Panc1 (cell line): ENCODE measurements around the gene ALS2CL. TPM values are rescaled to one million over a fixed set of nuclear protein-coding genes. Genes with fewer than 3 reads are reported as not detected.

Experiments used
- ATAC-seq: fragments of 200-7000 bp; cut with Tn5 transposase; 2 replicates; pipeline ENCODE4 v1.9.1; 2020; ENCODE audit warnings: mild to moderate bottlenecking, moderate library complexity
- BruUV-seq: library from RNA; stranded (reverse); fragments of 400-500 nt; replicated peaks from 2 replicates; lab custom pipeline; 2021; lab: Mats Ljungman, UMichigan
- CTCF ChIA-PET: fragments of 300-600 bp; sonication (Branson Sonifier 250); formaldehyde crosslinking; loops from one replicate; lab custom pipeline; 2022; ENCODE audit warnings: antibody characterized with exemption; lab: Charles Lee
- POLR2A ChIA-PET: fragments of 300-600 bp; sonication (Branson Sonifier 250); formaldehyde crosslinking; loops from one replicate; lab custom pipeline; 2022; ENCODE audit warnings: antibody characterized with exemption; lab: Charles Lee
- DNase-seq: peaks from one replicate; pipeline ENCODE4 v3.0.0-alpha.2; 2010; ENCODE audit warnings: low read depth, low spot score
- H3K27ac ChIP-seq: 2 replicates; pipeline ENCODE4 v1.5.1; 2011; ENCODE audit warnings: mild to moderate bottlenecking, low read length, inconsistent platforms
- H3K27me3 ChIP-seq: fragments of 200-500 bp; sonication (Bioruptor generic); 2 replicates; pipeline ENCODE4 v1.6.0; 2014; ENCODE audit warnings: low read length, inconsistent platforms; ENCODE audit not compliant: control insufficient read depth, insufficient read depth
- H3K36me3 ChIP-seq: fragments of 200-500 bp; sonication (Bioruptor generic); 2 replicates; pipeline ENCODE4 v1.5.1; 2014; ENCODE audit warnings: inconsistent platforms, mild to moderate bottlenecking, low read length, moderate library complexity; ENCODE audit not compliant: control insufficient read depth, insufficient read depth
- H3K4me1 ChIP-seq: 2 replicates; pipeline ENCODE4 v1.5.1; 2011; ENCODE audit warnings: inconsistent platforms, mild to moderate bottlenecking, low read length, moderate library complexity; ENCODE audit not compliant: control insufficient read depth, insufficient read depth
- H3K4me3 ChIP-seq, 2 experiments: 2 replicates each; pipeline ENCODE4 v1.5.1; 2011 to 2012; ENCODE audit warnings: low read depth in 2 of 2, low read length in 2 of 2, mild to moderate bottlenecking in 2 of 2, inconsistent platforms in 1 of 2, moderate library complexity in 1 of 2
- H3K9me3 ChIP-seq: fragments of 200-500 bp; sonication (Bioruptor generic); 2 replicates; pipeline ENCODE4 v1.5.1; 2014; ENCODE audit warnings: low read depth, mild to moderate bottlenecking, inconsistent platforms, low read length, moderate library complexity; ENCODE audit not compliant: control insufficient read depth, insufficient read depth
- POLR2AphosphoS5 ChIP-seq: IDR thresholded peaks from 2 replicates; pipeline ENCODE4 v1.6.1; 2012; ENCODE audit warnings: mild to moderate bottlenecking, low read depth, low read length, moderate library complexity
- REST ChIP-seq, 2 experiments: IDR thresholded peaks; 2 replicates each; pipeline ENCODE4 v1.6.1; 2011 to 2012; ENCODE audit warnings: low read depth in 2 of 2, control low read depth in 1 of 2, low read length in 1 of 2, mild to moderate bottlenecking in 1 of 2, moderate library complexity in 1 of 2; ENCODE audit not compliant: insufficient read depth in 1 of 2
- SIN3A ChIP-seq: IDR thresholded peaks from 2 replicates; pipeline ENCODE4 v1.6.1; 2012; ENCODE audit warnings: low read depth, mild to moderate bottlenecking, low read length, moderate library complexity, borderline replicate concordance; ENCODE audit not compliant: insufficient read depth
- TCF7L2 ChIP-seq: IDR thresholded peaks from 2 replicates; pipeline ENCODE4 v1.6.1; 2011; ENCODE audit warnings: mild to moderate bottlenecking, low read depth, low read length, inconsistent platforms
- in situ Hi-C: cut with HindIII; loops from 2 replicates; pipeline ENCODE4 v1.10.0; 2016; ENCODE audit warnings: low sequenced_read_pairs, low pct_unique_long_range_greater_than_20kb
- intact Hi-C: fragments of 100-400 bp; cut with micrococcal nuclease; formaldehyde crosslinking; loops from one replicate; pipeline ENCODE4 v1.10.0; 2022; ENCODE audit not compliant: unreplicated experiment
- total RNA-seq: library from RNA; stranded (reverse); gene quantifications from one replicate; pipeline ENCODE4 v1.2.1, GENCODE V29; 2021; ENCODE audit not compliant: unreplicated experiment
- TF ChIP-seq, protein P1 (sequence below): fragments of 450-650 bp; IDR thresholded peaks from 2 replicates; pipeline ENCODE4 v1.5.1; 2017; ENCODE audit warnings: mild to moderate bottlenecking

The ALS2CL gene
- total RNA-seq, 1 experiment from 2014 or later: 2.7 TPM

- DNase-seq (no peak), ATAC-seq (no peak)
- intact Hi-C loops: no loop called here
- Histone ChIP-seq H3K36me3 (no peaks in the 10 kb centered on the region), H3K27me3 (no peaks in the 10 kb centered on the region), H3K4me3 (no peak overlapping the region), H3K9me3 (no peaks in the 10 kb centered on the region), H3K27ac (no peak overlapping the region), H3K4me1 (no peaks in the 10 kb centered on the region)
- ChIA-PET CTCF (no interaction called here), POLR2A (no interaction called here)
- no TSS peak for BruUV-seq
- in situ Hi-C loops: no loop called here
- TF ChIP-seq SIN3A (no peak), REST (IDR thresholded peaks at IDR 0.05; ENCODE audit: insufficient read depth in 1 of 2, low read depth in 2 of 2, low read length in 1 of 2) (no peak), TCF7L2 (no peak), POLR2AphosphoS5 (no peak)
- TF ChIP-seq, protein P1, sequence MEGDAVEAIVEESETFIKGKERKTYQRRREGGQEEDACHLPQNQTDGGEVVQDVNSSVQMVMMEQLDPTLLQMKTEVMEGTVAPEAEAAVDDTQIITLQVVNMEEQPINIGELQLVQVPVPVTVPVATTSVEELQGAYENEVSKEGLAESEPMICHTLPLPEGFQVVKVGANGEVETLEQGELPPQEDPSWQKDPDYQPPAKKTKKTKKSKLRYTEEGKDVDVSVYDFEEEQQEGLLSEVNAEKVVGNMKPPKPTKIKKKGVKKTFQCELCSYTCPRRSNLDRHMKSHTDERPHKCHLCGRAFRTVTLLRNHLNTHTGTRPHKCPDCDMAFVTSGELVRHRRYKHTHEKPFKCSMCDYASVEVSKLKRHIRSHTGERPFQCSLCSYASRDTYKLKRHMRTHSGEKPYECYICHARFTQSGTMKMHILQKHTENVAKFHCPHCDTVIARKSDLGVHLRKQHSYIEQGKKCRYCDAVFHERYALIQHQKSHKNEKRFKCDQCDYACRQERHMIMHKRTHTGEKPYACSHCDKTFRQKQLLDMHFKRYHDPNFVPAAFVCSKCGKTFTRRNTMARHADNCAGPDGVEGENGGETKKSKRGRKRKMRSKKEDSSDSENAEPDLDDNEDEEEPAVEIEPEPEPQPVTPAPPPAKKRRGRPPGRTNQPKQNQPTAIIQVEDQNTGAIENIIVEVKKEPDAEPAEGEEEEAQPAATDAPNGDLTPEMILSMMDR: no peak
Measured at GRCh38 chr3:46675426-46675825, 18.1 kb downstream of the ALS2CL start.

- CTCF ChIA-PET: no interaction called here
- no peak overlapping the region for H3K4me3 ChIP-seq
- H3K27ac ChIP-seq: no peak overlapping the region
- no peak for TF ChIP-seq REST (IDR thresholded peaks at IDR 0.05; ENCODE audit: insufficient read depth in 1 of 2, low read depth in 2 of 2, low read length in 1 of 2)
- TF ChIP-seq TCF7L2: no peak
- TF ChIP-seq SIN3A: no peak
- TF ChIP-seq, protein P1: no peak
- no peak for TF ChIP-seq POLR2AphosphoS5
- POLR2A ChIA-PET: no interaction called here
- no TSS peak for BruUV-seq
- H3K4me1 ChIP-seq: no peaks in the 10 kb centered on the region
- H3K9me3 ChIP-seq: no peaks in the 10 kb centered on the region
- H3K27me3 ChIP-seq: no peaks in the 10 kb centered on the region
- in situ Hi-C loops (no loop called here), intact Hi-C loops (no loop called here)
- ATAC-seq: no peak
- H3K36me3 ChIP-seq: no peaks in the 10 kb centered on the region
- no peak for DNase-seq
Measured at GRCh38 chr3:46674031-46674845, 19.2 kb downstream of the ALS2CL start.
